ENCODE measurements around the gene RABEPK.
"Not testable (repeated sequence)": the region's sequence is repeated elsewhere in the genome, so short reads cannot be mapped to it uniquely, and the experiment has no call there.

Gene RABEPK

DNA sequence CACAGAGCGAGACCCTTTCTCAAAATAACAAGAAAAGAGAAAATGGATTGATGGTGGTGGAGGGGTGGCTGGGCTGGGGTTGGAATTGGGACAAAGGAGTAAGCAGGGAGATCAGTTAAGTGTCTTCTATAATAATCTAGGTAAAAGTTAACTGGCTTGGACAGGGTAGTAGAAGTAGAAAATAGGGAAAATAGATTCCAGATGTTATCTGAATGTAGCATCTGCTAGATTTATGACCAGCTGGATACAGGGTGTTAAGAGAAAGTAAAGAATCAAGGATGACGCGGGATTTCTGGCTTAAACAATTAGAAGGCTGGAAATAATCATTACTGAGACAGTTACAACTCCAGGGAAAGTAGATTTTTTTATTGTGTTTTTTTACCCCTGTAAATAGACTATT, 23.7 kb upstream of the RABEPK start:
- no peaks in the 10 kb centered on the region for H3K27me3 ChIP-seq (ENCODE audit: control insufficient read depth, insufficient read depth, low read length)
- H3K4me3 ChIP-seq (ENCODE audit: low read length) = no peak overlapping the region
- H3K9me3 ChIP-seq (replicated peaks; ENCODE audit: low read length) = no peaks in the 10 kb centered on the region
- H3K4me2 ChIP-seq (ENCODE audit: low read length) = no peak overlapping the region
- H3K9ac ChIP-seq (ENCODE audit: low read depth, low read length) = no peak overlapping the region
- peaks cover 7% of the 10 kb centered on the region for H3K4me1 ChIP-seq (ENCODE audit: control insufficient read depth, insufficient read depth, low read length)
- no peaks in the 10 kb centered on the region for H3K36me3 ChIP-seq (ENCODE audit: insufficient read depth, low read length)

- H3K4me3 ChIP-seq (ENCODE audit: low read length) = no peak overlapping the region
- H3K4me1 ChIP-seq (ENCODE audit: control insufficient read depth, insufficient read depth, low read length) = no peaks in the 10 kb centered on the region
- no peaks in the 10 kb centered on the region for H3K27me3 ChIP-seq (ENCODE audit: control insufficient read depth, insufficient read depth, low read length)
Measured at GRCh38 chr9:125177888-125178287, 22.5 kb upstream of the RABEPK start.

GRCh38 chr9:125179776-125180175, 20.6 kb upstream of the RABEPK start:
- H3K4me3 ChIP-seq (ENCODE audit: low read length); H3K9me3 ChIP-seq (replicated peaks; ENCODE audit: low read length); H3K9ac ChIP-seq (ENCODE audit: low read depth, low read length); H3K27me3 ChIP-seq (ENCODE audit: control insufficient read depth, insufficient read depth, low read length); H3K36me3 ChIP-seq (ENCODE audit: insufficient read depth, low read length); H3K4me2 ChIP-seq (ENCODE audit: low read length); H3K4me1 ChIP-seq (ENCODE audit: control insufficient read depth, insufficient read depth, low read length): not testable (repeated sequence)

More at GRCh38 chr9:125177888-125178287, 22.5 kb upstream of the RABEPK start:
- Histone ChIP-seq H3K9me3 (replicated peaks; ENCODE audit: low read length) (no peaks in the 10 kb centered on the region), H3K36me3 (ENCODE audit: insufficient read depth, low read length) (no peaks in the 10 kb centered on the region), H3K9ac (ENCODE audit: low read depth, low read length) (no peak overlapping the region), H3K4me2 (ENCODE audit: low read length) (no peak overlapping the region)

DNA sequence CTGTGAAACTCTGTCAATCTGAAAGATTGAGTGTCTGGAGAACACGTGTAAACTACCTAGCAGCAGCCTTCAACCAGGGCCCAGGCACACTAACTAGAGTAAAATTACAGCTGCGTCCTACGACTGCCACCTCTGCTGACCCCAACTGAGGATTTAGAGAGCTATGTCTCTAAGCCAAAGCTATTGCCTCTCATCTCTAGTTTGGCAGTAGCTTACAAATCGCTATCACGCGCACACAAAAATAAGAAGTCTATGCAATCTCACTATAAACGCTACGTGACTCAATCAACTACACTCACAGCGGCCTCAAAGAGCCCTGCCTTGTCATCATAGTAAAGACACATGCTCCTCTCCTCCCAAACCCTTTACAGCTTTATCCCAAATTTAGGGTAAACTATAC, 19.5 kb upstream of the RABEPK start:
- Histone ChIP-seq H3K9ac (ENCODE audit: low read depth, low read length) (no peak overlapping the region), H3K36me3 (ENCODE audit: insufficient read depth, low read length) (no peaks in the 10 kb centered on the region)

DNA sequence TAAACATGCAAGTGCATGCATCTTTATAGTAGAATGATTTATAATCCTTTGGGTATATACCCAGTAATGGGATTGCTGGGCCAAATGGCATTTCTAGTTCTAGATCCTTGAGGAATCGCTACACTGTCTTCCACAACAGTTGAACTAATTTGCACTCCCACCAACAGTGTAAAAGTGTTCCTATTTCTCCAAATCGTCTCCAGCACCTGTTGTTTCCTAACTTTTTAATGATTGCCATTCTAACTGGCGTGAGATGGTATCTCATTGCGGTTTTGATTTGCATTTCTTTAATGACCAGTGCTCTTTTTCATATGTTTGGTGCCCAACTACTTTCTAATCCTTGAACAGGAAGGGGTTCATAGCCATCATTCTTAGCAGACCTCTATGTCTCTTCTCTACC, 18.6 kb upstream of the RABEPK start:
- H3K4me3 ChIP-seq (ENCODE audit: low read length); H3K4me1 ChIP-seq (ENCODE audit: control insufficient read depth, insufficient read depth, low read length); H3K36me3 ChIP-seq (ENCODE audit: insufficient read depth, low read length); H3K4me2 ChIP-seq (ENCODE audit: low read length); H3K9ac ChIP-seq (ENCODE audit: low read depth, low read length); H3K27me3 ChIP-seq (ENCODE audit: control insufficient read depth, insufficient read depth, low read length); H3K9me3 ChIP-seq (replicated peaks; ENCODE audit: low read length): not testable (repeated sequence)

More for the DNA sequence above, 19.5 kb upstream of the RABEPK start:
- H3K27me3 ChIP-seq (ENCODE audit: control insufficient read depth, insufficient read depth, low read length) = no peaks in the 10 kb centered on the region
- no peak overlapping the region for H3K4me3 ChIP-seq (ENCODE audit: low read length)
- no peak overlapping the region for H3K4me2 ChIP-seq (ENCODE audit: low read length)
- peaks cover 6% of the 10 kb centered on the region for H3K4me1 ChIP-seq (ENCODE audit: control insufficient read depth, insufficient read depth, low read length)
- no peaks in the 10 kb centered on the region for H3K9me3 ChIP-seq (replicated peaks; ENCODE audit: low read length)

- no peaks in the 10 kb centered on the region for H3K9me3 ChIP-seq (replicated peaks; ENCODE audit: low read length)
- H3K4me3 ChIP-seq (ENCODE audit: low read length) = no peak overlapping the region
- H3K27me3 ChIP-seq (ENCODE audit: control insufficient read depth, insufficient read depth, low read length) = no peaks in the 10 kb centered on the region
- H3K4me2 ChIP-seq (ENCODE audit: low read length) = no peak overlapping the region
- H3K36me3 ChIP-seq (ENCODE audit: insufficient read depth, low read length) = no peaks in the 10 kb centered on the region
- peaks cover 6% of the 10 kb centered on the region for H3K4me1 ChIP-seq (ENCODE audit: control insufficient read depth, insufficient read depth, low read length)
- no peak overlapping the region for H3K9ac ChIP-seq (ENCODE audit: low read depth, low read length)
Measured at GRCh38 chr9:125183054-125183453, 17.3 kb upstream of the RABEPK start.

- H3K4me3 ChIP-seq (ENCODE audit: low read length) = no peak overlapping the region
- H3K4me1 ChIP-seq (ENCODE audit: control insufficient read depth, insufficient read depth, low read length) = peaks cover 9% of the 10 kb centered on the region
- no peaks in the 10 kb centered on the region for H3K9me3 ChIP-seq (replicated peaks; ENCODE audit: low read length)
- no peak overlapping the region for H3K9ac ChIP-seq (ENCODE audit: low read depth, low read length)
- H3K4me2 ChIP-seq (ENCODE audit: low read length) = no peak overlapping the region
- H3K27me3 ChIP-seq (ENCODE audit: control insufficient read depth, insufficient read depth, low read length) = no peaks in the 10 kb centered on the region
- H3K36me3 ChIP-seq (ENCODE audit: insufficient read depth, low read length) = no peaks in the 10 kb centered on the region
Measured at GRCh38 chr9:125183561-125183960, 16.8 kb upstream of the RABEPK start.

GRCh38 chr9:125189011-125189360, 11.4 kb upstream of the RABEPK start:
- H3K4me1 ChIP-seq (ENCODE audit: control insufficient read depth, insufficient read depth, low read length) = peaks cover 9% of the 10 kb centered on the region
- peak overlapping the region; percentile 80 for H3K4me3 ChIP-seq (ENCODE audit: low read length)
- H3K9me3 ChIP-seq (replicated peaks; ENCODE audit: low read length) = no peaks in the 10 kb centered on the region
- peak overlapping the region; percentile 99 for H3K9ac ChIP-seq (ENCODE audit: low read depth, low read length)
- H3K27me3 ChIP-seq (ENCODE audit: control insufficient read depth, insufficient read depth, low read length) = no peaks in the 10 kb centered on the region
- H3K4me2 ChIP-seq (ENCODE audit: low read length) = peak overlapping the region; percentile 81
- no peaks in the 10 kb centered on the region for H3K36me3 ChIP-seq (ENCODE audit: insufficient read depth, low read length)

DNA sequence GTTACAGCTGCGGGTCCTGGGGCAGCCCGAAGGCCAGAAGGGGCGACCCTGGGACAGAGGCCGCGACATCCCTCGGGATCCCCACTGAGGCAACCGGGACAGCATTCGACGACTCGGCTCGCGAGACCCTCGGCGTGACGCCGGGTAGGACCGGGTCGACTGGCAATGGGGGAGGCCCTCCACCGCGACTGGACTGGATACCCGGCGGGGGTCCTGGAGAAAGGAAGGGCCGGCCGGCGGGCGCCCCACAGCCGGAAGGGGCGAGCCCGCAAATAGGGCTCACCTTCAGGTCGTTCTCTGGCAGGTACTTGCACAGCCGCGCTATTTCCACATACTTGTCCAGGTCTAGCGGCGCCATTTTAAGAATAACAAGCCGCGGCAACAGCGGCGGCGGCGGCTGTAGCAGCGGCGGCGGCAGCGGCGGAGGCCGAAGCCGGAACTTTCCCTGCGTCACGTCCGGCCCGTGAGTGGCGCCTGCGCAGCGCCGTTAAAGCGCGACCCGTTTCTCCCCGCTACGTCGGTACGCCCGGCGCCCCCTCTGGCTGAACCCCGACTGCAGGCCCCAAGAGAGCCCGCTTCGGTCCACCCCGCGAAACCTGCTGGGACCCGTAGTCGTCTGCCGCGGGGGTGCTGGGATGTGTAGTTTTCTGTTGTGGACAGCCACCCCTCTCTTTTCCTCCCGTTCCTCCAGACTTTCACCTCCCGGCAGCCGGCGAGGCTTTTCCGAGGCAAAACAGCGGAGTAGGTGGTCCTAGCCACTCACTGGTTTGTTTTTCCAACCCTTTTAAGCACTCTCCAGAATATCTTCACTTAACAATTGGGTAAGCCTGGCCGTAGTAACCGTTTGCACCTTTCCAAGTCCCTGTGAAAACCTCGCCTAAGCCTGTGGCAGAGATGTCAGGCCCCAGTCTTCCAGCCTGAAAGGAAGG, 10.7 kb upstream of the RABEPK start, which contains the start of gene PPP6C:
TSS of gene PPP6C (minus strand) at position 443 of the 929 bp plus-strand sequence. CDS start at position 358, 85 bp downstream.
- Histone ChIP-seq H3K9ac (ENCODE audit: low read depth, low read length) (peak within 1 kb of the TSS; percentile 99), H3K4me1 (ENCODE audit: control insufficient read depth, insufficient read depth, low read length) (peaks cover 9% of the 10 kb centered on the region), H3K4me3 (ENCODE audit: low read length) (peak within 1 kb of the TSS; percentile 80), H3K4me2 (ENCODE audit: low read length) (peak within 1 kb of the TSS; percentile 81), H3K27me3 (ENCODE audit: control insufficient read depth, insufficient read depth, low read length) (no peaks in the 10 kb centered on the region), H3K36me3 (ENCODE audit: insufficient read depth, low read length) (no peaks in the 10 kb centered on the region), H3K9me3 (replicated peaks; ENCODE audit: low read length) (no peaks in the 10 kb centered on the region)

DNA sequence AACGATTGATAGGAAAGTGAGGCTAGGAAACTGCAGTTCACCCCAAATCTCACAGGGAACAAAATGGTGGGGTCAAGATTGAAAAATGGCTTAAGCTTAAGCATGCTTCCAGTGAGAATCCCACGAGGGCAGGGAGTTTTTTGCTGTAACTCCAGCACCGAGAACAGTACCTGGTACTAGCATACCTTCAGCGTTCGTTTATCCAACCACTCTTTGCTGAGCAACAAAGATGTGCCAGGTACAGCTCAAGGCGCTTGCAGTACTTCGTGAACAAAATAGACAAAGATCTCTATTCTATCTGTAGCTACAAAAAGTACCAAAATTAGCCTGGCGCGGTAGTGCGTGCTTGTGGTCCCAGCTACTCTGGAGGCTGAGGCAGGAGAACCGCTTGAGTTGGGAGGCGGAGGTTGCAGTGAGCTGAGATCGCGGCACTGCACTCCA, 10.0 kb upstream of the RABEPK start:
- peak overlapping the region; percentile 80 for H3K4me3 ChIP-seq (ENCODE audit: low read length)
- H3K4me2 ChIP-seq (ENCODE audit: low read length) = peak overlapping the region; percentile 81
- H3K27me3 ChIP-seq (ENCODE audit: control insufficient read depth, insufficient read depth, low read length) = no peaks in the 10 kb centered on the region
- H3K4me1 ChIP-seq (ENCODE audit: control insufficient read depth, insufficient read depth, low read length) = peaks cover 9% of the 10 kb centered on the region
- no peaks in the 10 kb centered on the region for H3K9me3 ChIP-seq (replicated peaks; ENCODE audit: low read length)
- H3K9ac ChIP-seq (ENCODE audit: low read depth, low read length) = peak overlapping the region; percentile 99
- H3K36me3 ChIP-seq (ENCODE audit: insufficient read depth, low read length) = no peaks in the 10 kb centered on the region

GRCh38 chr9:125194466-125194865, 5.9 kb upstream of the RABEPK start:
- H3K9ac ChIP-seq (ENCODE audit: low read depth, low read length); H3K36me3 ChIP-seq (ENCODE audit: insufficient read depth, low read length); H3K4me2 ChIP-seq (ENCODE audit: low read length); H3K9me3 ChIP-seq (replicated peaks; ENCODE audit: low read length); H3K27me3 ChIP-seq (ENCODE audit: control insufficient read depth, insufficient read depth, low read length); H3K4me1 ChIP-seq (ENCODE audit: control insufficient read depth, insufficient read depth, low read length); H3K4me3 ChIP-seq (ENCODE audit: low read length): not testable (repeated sequence)

- not testable (repeated sequence) for H3K4me2 ChIP-seq (ENCODE audit: low read length); H3K4me1 ChIP-seq (ENCODE audit: control insufficient read depth, insufficient read depth, low read length); H3K9ac ChIP-seq (ENCODE audit: low read depth, low read length); H3K9me3 ChIP-seq (replicated peaks; ENCODE audit: low read length); H3K27me3 ChIP-seq (ENCODE audit: control insufficient read depth, insufficient read depth, low read length); H3K4me3 ChIP-seq (ENCODE audit: low read length); H3K36me3 ChIP-seq (ENCODE audit: insufficient read depth, low read length)
Measured at GRCh38 chr9:125195591-125195990, 4.8 kb upstream of the RABEPK start.

All from skeletal muscle satellite cell (primary cell).